Neural crest cell (in vitro differentiated cells): ENCODE measurements around the gene KLHL8. TPM values are rescaled to one million over a fixed set of nuclear protein-coding genes. Genes with fewer than 3 reads are reported as not detected.

Experiments used
- DNase-seq: peaks from one replicate; pipeline ENCODE4 v3.0.0; 2021; ENCODE audit warnings: low read depth, mixed read lengths, low spot score
- H3K27ac Mint-ChIP-seq: one replicate; pipeline ENCODE4 v1.8.0; 2021; ENCODE audit warnings: mild to moderate bottlenecking, mixed read lengths; ENCODE audit not compliant: unreplicated experiment
- H3K27me3 Mint-ChIP-seq: 2 replicates; pipeline ENCODE4 v1.8.0; 2021; ENCODE audit warnings: low read depth, mild to moderate bottlenecking, mixed read lengths
- H3K36me3 Mint-ChIP-seq: 2 replicates; pipeline ENCODE4 v1.8.0; 2021; ENCODE audit warnings: low read depth, mild to moderate bottlenecking, mixed read lengths
- H3K4me1 Mint-ChIP-seq: 2 replicates; pipeline ENCODE4 v1.8.0; 2021; ENCODE audit warnings: mixed read lengths
- H3K4me3 Mint-ChIP-seq: one replicate; pipeline ENCODE4 v1.8.0; 2021; ENCODE audit warnings: mild to moderate bottlenecking, mixed read lengths
- H3K9me3 Mint-ChIP-seq: 2 replicates; pipeline ENCODE4 v1.8.0; 2021; ENCODE audit warnings: mixed read lengths
- total RNA-seq: library from RNA; stranded (reverse); gene quantifications from 2 replicates; pipeline ENCODE4 v1.2.1, GENCODE V29; 2021
- TF ChIP-seq, protein P1 (sequence below): fragments of 200-600 bp; sonication (generic); conservative IDR thresholded peaks from 2 replicates; pipeline ENCODE4 v1.5.0; 2021; ENCODE audit warnings: antibody characterized with exemption, mild to moderate bottlenecking

KLHL8 gene
- total RNA-seq, 1 donor from 2014 or later, result 18.6 TPM

GRCh38 chr4:87144356-87144755, 76.1 kb downstream of the KLHL8 start:
- Mint-ChIP-seq H3K4me3 (no peak overlapping the region), H3K9me3 (no peaks in the 10 kb centered on the region), H3K36me3 (peaks cover 2% of the 10 kb centered on the region), H3K4me1 (no peaks in the 10 kb centered on the region), H3K27me3 (no peaks in the 10 kb centered on the region), H3K27ac (no peak overlapping the region)
- no peak for DNase-seq
- TF ChIP-seq, protein P1, sequence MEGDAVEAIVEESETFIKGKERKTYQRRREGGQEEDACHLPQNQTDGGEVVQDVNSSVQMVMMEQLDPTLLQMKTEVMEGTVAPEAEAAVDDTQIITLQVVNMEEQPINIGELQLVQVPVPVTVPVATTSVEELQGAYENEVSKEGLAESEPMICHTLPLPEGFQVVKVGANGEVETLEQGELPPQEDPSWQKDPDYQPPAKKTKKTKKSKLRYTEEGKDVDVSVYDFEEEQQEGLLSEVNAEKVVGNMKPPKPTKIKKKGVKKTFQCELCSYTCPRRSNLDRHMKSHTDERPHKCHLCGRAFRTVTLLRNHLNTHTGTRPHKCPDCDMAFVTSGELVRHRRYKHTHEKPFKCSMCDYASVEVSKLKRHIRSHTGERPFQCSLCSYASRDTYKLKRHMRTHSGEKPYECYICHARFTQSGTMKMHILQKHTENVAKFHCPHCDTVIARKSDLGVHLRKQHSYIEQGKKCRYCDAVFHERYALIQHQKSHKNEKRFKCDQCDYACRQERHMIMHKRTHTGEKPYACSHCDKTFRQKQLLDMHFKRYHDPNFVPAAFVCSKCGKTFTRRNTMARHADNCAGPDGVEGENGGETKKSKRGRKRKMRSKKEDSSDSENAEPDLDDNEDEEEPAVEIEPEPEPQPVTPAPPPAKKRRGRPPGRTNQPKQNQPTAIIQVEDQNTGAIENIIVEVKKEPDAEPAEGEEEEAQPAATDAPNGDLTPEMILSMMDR, result no peak

- no peak overlapping the region for H3K4me3 Mint-ChIP-seq
- TF ChIP-seq, protein P1, result no peak
- no peak for DNase-seq
- no peak overlapping the region for H3K27ac Mint-ChIP-seq
- peaks cover 3% of the 10 kb centered on the region for H3K36me3 Mint-ChIP-seq
- H3K27me3 Mint-ChIP-seq, result no peaks in the 10 kb centered on the region
- H3K9me3 Mint-ChIP-seq, result no peaks in the 10 kb centered on the region
- H3K4me1 Mint-ChIP-seq, result no peaks in the 10 kb centered on the region
Observed at GRCh38 chr4:87141428-87141827, 79.0 kb downstream of the KLHL8 start.

- no peaks in the 10 kb centered on the region for H3K27me3 Mint-ChIP-seq
- H3K36me3 Mint-ChIP-seq, result peaks cover 27% of the 10 kb centered on the region
- no peaks in the 10 kb centered on the region for H3K4me1 Mint-ChIP-seq
- no peak overlapping the region for H3K27ac Mint-ChIP-seq
- H3K9me3 Mint-ChIP-seq, result no peaks in the 10 kb centered on the region
- no peak for DNase-seq
- TF ChIP-seq, protein P1, result no peak
- H3K4me3 Mint-ChIP-seq, result no peak overlapping the region
Observed at GRCh38 chr4:87134122-87134521, 86.3 kb downstream of the KLHL8 start.

DNA sequence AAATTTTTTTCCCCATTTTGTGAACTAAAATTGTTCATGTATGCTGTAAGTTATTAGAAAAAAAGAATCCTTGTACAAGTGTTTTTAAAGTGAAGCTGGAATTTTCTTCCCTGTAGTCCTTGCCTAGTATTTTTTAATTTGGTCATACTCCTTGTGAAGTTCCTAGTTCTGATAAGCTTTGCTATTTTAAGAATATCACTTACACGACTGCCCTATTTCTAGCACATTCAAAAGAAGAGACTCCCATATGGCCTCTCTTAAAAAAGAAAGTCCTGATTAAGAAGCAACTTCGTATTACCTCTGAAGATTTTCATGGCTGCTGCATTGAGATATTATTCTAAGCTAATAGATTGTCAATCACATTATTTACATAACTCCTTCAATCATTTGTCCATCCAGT, 87.2 kb downstream of the KLHL8 start:
- TF ChIP-seq, protein P1, result no peak
- no peaks in the 10 kb centered on the region for H3K27me3 Mint-ChIP-seq
- no peaks in the 10 kb centered on the region for H3K4me1 Mint-ChIP-seq
- H3K27ac Mint-ChIP-seq, result no peak overlapping the region
- no peak for DNase-seq
- H3K4me3 Mint-ChIP-seq, result no peak overlapping the region
- peaks cover 27% of the 10 kb centered on the region for H3K36me3 Mint-ChIP-seq
- H3K9me3 Mint-ChIP-seq, result no peaks in the 10 kb centered on the region

GRCh38 chr4:87132035-87132434, 88.4 kb downstream of the KLHL8 start:
- no peak overlapping the region for H3K4me3 Mint-ChIP-seq
- peaks cover 35% of the 10 kb centered on the region for H3K36me3 Mint-ChIP-seq
- no peaks in the 10 kb centered on the region for H3K9me3 Mint-ChIP-seq
- H3K27ac Mint-ChIP-seq, result no peak overlapping the region
- no peaks in the 10 kb centered on the region for H3K27me3 Mint-ChIP-seq
- no peaks in the 10 kb centered on the region for H3K4me1 Mint-ChIP-seq
- TF ChIP-seq, protein P1, result no peak
- no peak for DNase-seq
